Stomach (tissue), 4 donors: Measurements from ENCODE around the gene ARID1B.

ENCODE experiments used
- CTCF ChIP-seq, 7 experiments: fragments of 450-650 bp in 4 of 7; fragments of 200-600 bp in 3 of 7; sonication (generic) in 3 of 7; IDR thresholded peaks; one replicate each; pipeline ENCODE4 v1.5.1; 2016 to 2019; ENCODE audit warnings: antibody characterized with exemption in 7 of 7, control low read depth in 2 of 7, mild to moderate bottlenecking in 1 of 7
- POLR2A ChIP-seq, 4 donors: fragments of 450-650 bp; IDR thresholded peaks; one replicate each; pipeline ENCODE4 v1.6.1; 2016; ENCODE audit warnings: antibody characterized with exemption in 4 of 4, control low read depth in 2 of 4, mild to moderate bottlenecking in 1 of 4, moderate library complexity in 1 of 4
- POLR2AphosphoS5 ChIP-seq, 3 donors: sonication (generic); formaldehyde crosslinking; IDR thresholded peaks; one replicate each; pipeline ENCODE4 v1.6.1; 2016; ENCODE audit warnings: antibody characterized with exemption in 3 of 3

GRCh38 chr6:157151029-157151428, 373.9 kb downstream of the ARID1B start:
- TF ChIP-seq POLR2A (IDR thresholded peaks at IDR 0.05) = no peak
- no peak for TF ChIP-seq CTCF (IDR thresholded peaks at IDR 0.05)
- no peak for TF ChIP-seq POLR2AphosphoS5 (IDR thresholded peaks at IDR 0.05)
